Neural progenitor cell (in vitro differentiated cells): Measurements from ENCODE around the gene DDC.

Experiments
- EZH2 ChIP-seq: fragments of 200-600 bp; sonication (generic); IDR thresholded peaks from 2 replicates; pipeline ENCODE4 v1.6.1; 2017; ENCODE audit warnings: antibody characterized with exemption, mild to moderate bottlenecking, moderate library complexity
- TF ChIP-seq, protein P1 (sequence below): fragments of 200-600 bp; sonication (generic); IDR thresholded peaks from 2 replicates; pipeline ENCODE4 v1.5.1; 2017; ENCODE audit warnings: antibody characterized with exemption, mild to moderate bottlenecking

DNA sequence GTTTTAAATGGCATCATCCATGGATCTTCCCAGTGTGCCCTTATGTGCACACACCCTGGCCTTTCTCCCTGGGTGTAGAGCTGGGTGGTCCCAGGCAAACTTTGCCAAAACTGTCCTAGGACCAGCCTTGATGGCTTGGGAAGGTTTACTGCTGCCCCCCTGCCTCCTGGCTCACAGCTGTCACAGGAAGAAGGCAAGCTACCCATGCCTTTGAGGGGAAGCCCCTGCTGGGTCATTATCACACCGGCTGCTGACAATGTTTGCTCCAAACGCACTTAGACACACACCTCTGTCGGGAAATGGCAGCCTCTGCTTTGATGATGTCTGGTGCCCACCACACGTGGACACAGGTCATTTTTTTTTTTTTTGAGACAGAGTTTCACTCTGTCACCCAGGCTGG is 89.9 kb downstream of the DDC start:
- TF ChIP-seq, protein P1, sequence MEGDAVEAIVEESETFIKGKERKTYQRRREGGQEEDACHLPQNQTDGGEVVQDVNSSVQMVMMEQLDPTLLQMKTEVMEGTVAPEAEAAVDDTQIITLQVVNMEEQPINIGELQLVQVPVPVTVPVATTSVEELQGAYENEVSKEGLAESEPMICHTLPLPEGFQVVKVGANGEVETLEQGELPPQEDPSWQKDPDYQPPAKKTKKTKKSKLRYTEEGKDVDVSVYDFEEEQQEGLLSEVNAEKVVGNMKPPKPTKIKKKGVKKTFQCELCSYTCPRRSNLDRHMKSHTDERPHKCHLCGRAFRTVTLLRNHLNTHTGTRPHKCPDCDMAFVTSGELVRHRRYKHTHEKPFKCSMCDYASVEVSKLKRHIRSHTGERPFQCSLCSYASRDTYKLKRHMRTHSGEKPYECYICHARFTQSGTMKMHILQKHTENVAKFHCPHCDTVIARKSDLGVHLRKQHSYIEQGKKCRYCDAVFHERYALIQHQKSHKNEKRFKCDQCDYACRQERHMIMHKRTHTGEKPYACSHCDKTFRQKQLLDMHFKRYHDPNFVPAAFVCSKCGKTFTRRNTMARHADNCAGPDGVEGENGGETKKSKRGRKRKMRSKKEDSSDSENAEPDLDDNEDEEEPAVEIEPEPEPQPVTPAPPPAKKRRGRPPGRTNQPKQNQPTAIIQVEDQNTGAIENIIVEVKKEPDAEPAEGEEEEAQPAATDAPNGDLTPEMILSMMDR = no peak
- no peak for TF ChIP-seq EZH2
